CD4-positive, alpha-beta T cell (primary cell): ENCODE measurements around the gene CD109. TPM values are rescaled to one million over a fixed set of nuclear protein-coding genes. Genes with fewer than 3 reads are reported as not detected.

ENCODE experiments used
- ATAC-seq: fragments of 200-7000 bp; cut with Tn5 transposase; one replicate; pipeline ENCODE4 v1.10.0; 2022; ENCODE audit warnings: mild to moderate bottlenecking; ENCODE audit not compliant: poor library complexity
- CTCF ChIA-PET: fragments of 350-600 bp; sonication (Branson Sonifier 250); formaldehyde crosslinking; loops from one replicate; lab custom pipeline; 2021; ENCODE audit warnings: antibody characterized with exemption, inconsistent platforms; lab: Charles Lee
- POLR2A ChIA-PET: fragments of 350-600 bp; sonication (Branson Sonifier 250); formaldehyde crosslinking; loops from one replicate; lab custom pipeline; 2021; ENCODE audit warnings: antibody characterized with exemption, inconsistent platforms; lab: Charles Lee
- DNase-seq, 14 experiments: peaks; one replicate each; pipeline ENCODE4 v3.0.0-alpha.2; 2013 to 2020; ENCODE audit warnings: mixed read lengths in 2 of 14
- H3K27ac ChIP-seq, 2 donors: one replicate each; pipeline versions ENCODE4 v1.5.1 to v1.7.0; 2013; ENCODE audit warnings: low read length in 2 of 2, low read depth in 1 of 2, mild to moderate bottlenecking in 1 of 2
- H3K27me3 ChIP-seq, 2 experiments: 1 replicate in 1 of 2; 2 replicates in 1 of 2; pipeline versions ENCODE4 v1.6.1 to v1.7.0; 2013; ENCODE audit warnings: low read length in 2 of 2, control low read depth in 1 of 2, mild to moderate bottlenecking in 1 of 2, moderate library complexity in 1 of 2; ENCODE audit not compliant: insufficient read depth in 2 of 2, control insufficient read depth in 1 of 2
- H3K36me3 ChIP-seq: one replicate; pipeline ENCODE4 v1.6.1; 2013; ENCODE audit warnings: low read length, control low read depth; ENCODE audit not compliant: insufficient read depth
- H3K4me1 ChIP-seq: one replicate; pipeline ENCODE4 v1.6.1; 2013; ENCODE audit warnings: low read length, control low read depth; ENCODE audit not compliant: insufficient read depth
- H3K4me3 ChIP-seq: one replicate; pipeline ENCODE4 v1.5.1; 2013; ENCODE audit warnings: mild to moderate bottlenecking, low read length, moderate library complexity
- H3K9me3 ChIP-seq, 2 experiments: 1 replicate in 1 of 2; 2 replicates in 1 of 2; pipeline versions ENCODE4 v1.6.1 to v1.7.0; 2013; ENCODE audit warnings: low read length in 2 of 2, mild to moderate bottlenecking in 2 of 2, control low read depth in 1 of 2, moderate library complexity in 1 of 2; ENCODE audit not compliant: control insufficient read depth in 1 of 2, insufficient read depth in 1 of 2
- H3K27ac Mint-ChIP-seq: one replicate; pipeline ENCODE4 v1.8.0; 2020; ENCODE audit warnings: mixed read lengths
- H3K27me3 Mint-ChIP-seq: one replicate; pipeline ENCODE4 v1.8.0; 2021; ENCODE audit warnings: mixed read lengths
- H3K36me3 Mint-ChIP-seq: one replicate; pipeline ENCODE4 v1.8.0; 2021; ENCODE audit warnings: low read depth, mixed read lengths
- H3K4me1 Mint-ChIP-seq: one replicate; pipeline ENCODE4 v1.8.0; 2021; ENCODE audit warnings: low read depth, mixed read lengths
- H3K4me3 Mint-ChIP-seq: one replicate; pipeline ENCODE4 v1.8.0; 2020; ENCODE audit warnings: mild to moderate bottlenecking, mixed read lengths
- H3K9me3 Mint-ChIP-seq: one replicate; pipeline ENCODE4 v1.8.0; 2020; ENCODE audit warnings: mixed read lengths
- intact Hi-C, 2 experiments: fragments of 100-400 bp; cut with DNase I in 1 of 2; cut with micrococcal nuclease in 1 of 2; formaldehyde crosslinking; loops; one replicate each; pipeline versions ENCODE4 v1.15.1 to v1.9.0; 2023 to 2025; cut with DNase I, micrococcal nuclease
- total RNA-seq, 174 experiments: library from RNA in 2 of 174; stranded (reverse) in 2 of 174; gene quantifications; one replicate each; pipeline ENCODE4 v1.2.3 and lab custom pipeline; 2021 to 2026
- TF ChIP-seq, protein P1 (sequence below): fragments of 200-600 bp; IDR thresholded peaks from one replicate; pipeline ENCODE4 v1.8.0; 2022; ENCODE audit warnings: antibody characterized with exemption, mild to moderate bottlenecking

Gene CD109
- total RNA-seq, 2 experiments from 2014 or later: 0.75 to 0.80 TPM

DNA sequence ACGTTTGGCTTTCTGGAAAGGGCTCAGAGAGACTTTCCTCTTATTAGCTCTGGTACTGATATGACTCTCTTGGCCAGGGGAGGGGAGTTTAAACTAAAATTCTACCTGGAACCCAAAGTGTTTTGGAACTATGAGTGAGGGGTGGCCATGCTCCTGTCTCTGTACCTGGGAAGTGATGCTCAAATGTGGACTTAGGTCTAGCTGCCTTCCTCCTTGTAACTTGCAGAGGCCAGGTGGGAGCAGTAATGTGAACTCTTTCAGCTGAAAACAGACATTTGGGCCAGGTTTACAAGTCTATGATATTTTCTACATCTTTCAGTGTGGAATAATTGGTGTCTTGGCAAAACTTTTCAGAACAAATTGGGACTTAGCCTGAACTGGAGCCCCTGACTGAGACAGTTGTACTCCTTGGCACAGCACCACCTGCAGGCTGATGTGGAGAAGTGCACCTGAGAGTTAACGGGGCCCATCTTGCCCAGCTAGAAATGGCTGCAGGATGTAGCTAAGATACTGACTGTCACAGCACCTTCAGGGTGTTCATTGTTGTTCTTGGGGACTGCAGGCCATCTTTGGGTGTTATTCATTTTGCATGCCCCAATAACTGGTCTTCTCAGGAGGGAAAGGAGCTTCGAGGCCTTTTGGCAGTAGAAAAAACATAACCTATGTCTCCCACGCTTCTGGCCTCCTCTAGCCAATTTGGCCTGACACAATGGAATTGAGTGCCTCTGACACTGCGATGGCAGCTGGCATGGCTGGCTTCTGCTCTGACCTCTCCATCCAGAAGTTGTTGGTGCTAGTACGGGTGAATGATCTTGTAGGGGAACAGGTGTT, 37.1 kb downstream of the CD109 start:
- Histone ChIP-seq H3K36me3 (no peaks in the 10 kb centered on the region), H3K9me3 (no peaks in the 10 kb centered on the region), H3K4me1 (no peaks in the 10 kb centered on the region), H3K27ac (no peak overlapping the region), H3K4me3 (no peak overlapping the region), H3K27me3 (no peaks in the 10 kb centered on the region)
- H3K4me3 Mint-ChIP-seq: no peak overlapping the region
- H3K9me3 Mint-ChIP-seq: no peaks in the 10 kb centered on the region
- POLR2A ChIA-PET: interaction anchor here (0.6 kb wide), 1 partner anchor 1807 kb away, joined by 3 read pairs; no protein-coding TSS in a partner anchor
- ATAC-seq: peak; percentile 100
- H3K4me1 Mint-ChIP-seq: no peaks in the 10 kb centered on the region
- intact Hi-C loops: loop anchor here (1.0 to 10.0 kb wide), 4 partner anchors 56 to 842 kb away; no protein-coding TSS in a partner anchor
- H3K27ac Mint-ChIP-seq: no peak overlapping the region
- TF ChIP-seq, protein P1, sequence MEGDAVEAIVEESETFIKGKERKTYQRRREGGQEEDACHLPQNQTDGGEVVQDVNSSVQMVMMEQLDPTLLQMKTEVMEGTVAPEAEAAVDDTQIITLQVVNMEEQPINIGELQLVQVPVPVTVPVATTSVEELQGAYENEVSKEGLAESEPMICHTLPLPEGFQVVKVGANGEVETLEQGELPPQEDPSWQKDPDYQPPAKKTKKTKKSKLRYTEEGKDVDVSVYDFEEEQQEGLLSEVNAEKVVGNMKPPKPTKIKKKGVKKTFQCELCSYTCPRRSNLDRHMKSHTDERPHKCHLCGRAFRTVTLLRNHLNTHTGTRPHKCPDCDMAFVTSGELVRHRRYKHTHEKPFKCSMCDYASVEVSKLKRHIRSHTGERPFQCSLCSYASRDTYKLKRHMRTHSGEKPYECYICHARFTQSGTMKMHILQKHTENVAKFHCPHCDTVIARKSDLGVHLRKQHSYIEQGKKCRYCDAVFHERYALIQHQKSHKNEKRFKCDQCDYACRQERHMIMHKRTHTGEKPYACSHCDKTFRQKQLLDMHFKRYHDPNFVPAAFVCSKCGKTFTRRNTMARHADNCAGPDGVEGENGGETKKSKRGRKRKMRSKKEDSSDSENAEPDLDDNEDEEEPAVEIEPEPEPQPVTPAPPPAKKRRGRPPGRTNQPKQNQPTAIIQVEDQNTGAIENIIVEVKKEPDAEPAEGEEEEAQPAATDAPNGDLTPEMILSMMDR: peak; percentile 81
- no peaks in the 10 kb centered on the region for H3K36me3 Mint-ChIP-seq
- peak; percentile 48 to 84 (median 52) for DNase-seq
- no peaks in the 10 kb centered on the region for H3K27me3 Mint-ChIP-seq
- CTCF ChIA-PET: interaction anchor here (0.5 to 2.1 kb wide), 13 partner anchors 11 to 1923 kb away, joined by 3 to 20 read pairs (median 4); no protein-coding TSS in a partner anchor

DNA sequence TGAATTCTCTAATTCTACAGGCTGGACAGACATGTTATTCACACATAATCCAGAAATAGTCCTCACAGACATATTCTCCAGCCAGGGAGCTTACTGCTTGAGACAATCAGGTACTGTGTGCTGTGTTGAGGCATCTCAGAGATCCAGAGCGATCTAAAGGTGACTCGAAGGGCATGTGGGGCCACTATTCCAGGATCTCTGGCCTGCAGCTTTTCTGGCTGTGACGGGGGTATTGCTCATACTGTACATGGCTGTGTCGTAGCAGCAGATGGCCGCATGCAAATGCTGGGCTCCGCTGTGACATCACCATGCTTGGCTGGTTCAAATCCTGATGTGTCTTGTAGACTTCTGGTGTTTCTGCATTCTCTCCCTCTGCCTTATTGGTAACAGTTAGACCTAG, 37.8 kb downstream of the CD109 start:
- intact Hi-C loops: loop anchor here (1.0 to 10.0 kb wide), 4 partner anchors 57 to 841 kb away; no protein-coding TSS in a partner anchor
- no peaks in the 10 kb centered on the region for H3K9me3 ChIP-seq
- no peaks in the 10 kb centered on the region for H3K36me3 ChIP-seq
- no peak overlapping the region for H3K27ac Mint-ChIP-seq
- H3K4me1 ChIP-seq: no peaks in the 10 kb centered on the region
- no peaks in the 10 kb centered on the region for H3K27me3 ChIP-seq
- ChIA-PET POLR2A (interaction anchor here (0.6 kb wide), 1 partner anchor 1807 kb away, joined by 3 read pairs; no protein-coding TSS in a partner anchor), CTCF (interaction anchor here (0.5 to 2.1 kb wide), 13 partner anchors 12 to 1922 kb away, joined by 3 to 20 read pairs (median 4); no protein-coding TSS in a partner anchor)
- no peak overlapping the region for H3K27ac ChIP-seq
- no peaks in the 10 kb centered on the region for H3K36me3 Mint-ChIP-seq
- no peaks in the 10 kb centered on the region for H3K4me1 Mint-ChIP-seq
- H3K4me3 Mint-ChIP-seq: no peak overlapping the region
- TF ChIP-seq, protein P1: no peak
- no peak overlapping the region for H3K4me3 ChIP-seq
- no peak for DNase-seq
- ATAC-seq: no peak
- H3K27me3 Mint-ChIP-seq: no peaks in the 10 kb centered on the region
- no peaks in the 10 kb centered on the region for H3K9me3 Mint-ChIP-seq

DNA sequence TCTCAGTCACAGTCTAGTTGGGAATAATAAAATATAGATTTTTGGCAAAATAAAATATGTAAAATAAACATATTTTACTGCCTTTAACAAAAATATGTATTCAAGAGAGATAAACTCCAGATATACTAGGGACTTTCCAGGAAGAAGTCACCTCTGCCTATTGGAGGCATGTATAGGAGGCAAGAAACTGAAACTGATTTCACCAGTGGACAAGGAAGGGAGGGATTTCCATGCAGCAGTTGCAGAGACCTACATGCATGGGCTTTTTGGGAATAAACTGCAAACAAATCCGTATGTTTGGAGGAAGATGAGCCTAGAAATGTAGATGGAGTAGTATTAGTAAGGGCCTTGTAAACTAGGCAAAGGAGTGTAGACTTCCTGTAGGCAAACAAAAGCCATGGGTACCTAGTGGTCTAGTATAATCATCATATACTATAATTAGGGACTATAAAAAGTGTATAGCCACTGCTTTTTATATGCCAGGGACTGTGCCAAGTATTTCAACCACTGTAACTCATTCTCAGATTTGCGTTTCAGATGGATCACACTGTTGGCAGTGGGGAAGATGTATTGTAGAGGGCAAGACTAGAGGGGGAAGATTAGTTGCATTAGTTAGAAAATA, 38.9 kb downstream of the CD109 start:
- POLR2A ChIA-PET: no interaction called here
- ATAC-seq (no peak), DNase-seq (no peak)
- no peaks in the 10 kb centered on the region for H3K9me3 ChIP-seq
- TF ChIP-seq, protein P1: no peak
- no peak overlapping the region for H3K27ac Mint-ChIP-seq
- H3K27ac ChIP-seq: no peak overlapping the region
- H3K27me3 Mint-ChIP-seq: no peaks in the 10 kb centered on the region
- H3K4me1 ChIP-seq: no peaks in the 10 kb centered on the region
- no peaks in the 10 kb centered on the region for H3K4me1 Mint-ChIP-seq
- H3K27me3 ChIP-seq: no peaks in the 10 kb centered on the region
- intact Hi-C loops: loop anchor here (5.0 to 10.0 kb wide), 3 partner anchors 218 to 1792 kb away; no protein-coding TSS in a partner anchor
- H3K4me3 Mint-ChIP-seq: no peak overlapping the region
- H3K36me3 Mint-ChIP-seq: no peaks in the 10 kb centered on the region
- no peaks in the 10 kb centered on the region for H3K9me3 Mint-ChIP-seq
- no peak overlapping the region for H3K4me3 ChIP-seq
- CTCF ChIA-PET: no interaction called here
- no peaks in the 10 kb centered on the region for H3K36me3 ChIP-seq
